ENCODE measurements around the gene CDC42BPB.

DNA sequence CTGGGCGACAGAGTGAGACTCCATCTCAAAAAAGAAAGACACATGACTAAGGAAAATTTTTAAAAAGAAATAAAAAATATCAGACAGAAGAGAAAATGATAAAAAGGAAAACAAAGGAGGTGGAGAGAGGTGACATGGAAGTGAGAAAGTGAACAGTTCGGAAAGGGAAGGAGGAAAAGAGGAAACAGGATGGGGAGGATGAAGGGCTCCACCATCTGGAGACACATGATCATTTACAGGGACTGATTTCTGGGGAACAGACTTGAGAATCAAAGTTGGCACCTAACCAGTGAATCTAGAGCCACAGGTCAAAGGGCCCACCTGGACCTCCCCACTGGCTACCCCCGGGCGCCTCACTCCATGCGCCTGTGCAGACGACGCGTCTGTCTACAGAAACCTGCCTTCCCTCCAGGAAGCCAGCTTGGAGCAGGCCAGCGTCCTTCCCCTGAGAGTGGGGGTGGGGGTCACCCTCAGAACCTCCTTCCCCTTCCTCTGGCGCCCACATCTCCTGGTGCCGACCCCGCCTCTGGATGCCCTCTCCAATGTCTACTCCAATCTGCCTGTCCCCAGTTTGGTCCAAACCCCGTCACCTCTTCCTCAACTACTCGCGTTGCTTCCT, 74.4 kb downstream of the CDC42BPB start:
- TF ChIP-seq, protein P1, sequence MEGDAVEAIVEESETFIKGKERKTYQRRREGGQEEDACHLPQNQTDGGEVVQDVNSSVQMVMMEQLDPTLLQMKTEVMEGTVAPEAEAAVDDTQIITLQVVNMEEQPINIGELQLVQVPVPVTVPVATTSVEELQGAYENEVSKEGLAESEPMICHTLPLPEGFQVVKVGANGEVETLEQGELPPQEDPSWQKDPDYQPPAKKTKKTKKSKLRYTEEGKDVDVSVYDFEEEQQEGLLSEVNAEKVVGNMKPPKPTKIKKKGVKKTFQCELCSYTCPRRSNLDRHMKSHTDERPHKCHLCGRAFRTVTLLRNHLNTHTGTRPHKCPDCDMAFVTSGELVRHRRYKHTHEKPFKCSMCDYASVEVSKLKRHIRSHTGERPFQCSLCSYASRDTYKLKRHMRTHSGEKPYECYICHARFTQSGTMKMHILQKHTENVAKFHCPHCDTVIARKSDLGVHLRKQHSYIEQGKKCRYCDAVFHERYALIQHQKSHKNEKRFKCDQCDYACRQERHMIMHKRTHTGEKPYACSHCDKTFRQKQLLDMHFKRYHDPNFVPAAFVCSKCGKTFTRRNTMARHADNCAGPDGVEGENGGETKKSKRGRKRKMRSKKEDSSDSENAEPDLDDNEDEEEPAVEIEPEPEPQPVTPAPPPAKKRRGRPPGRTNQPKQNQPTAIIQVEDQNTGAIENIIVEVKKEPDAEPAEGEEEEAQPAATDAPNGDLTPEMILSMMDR (IDR thresholded peaks at IDR 0.05; ENCODE audit: insufficient read depth, low read depth, low read length): no peak
- no peak for TF ChIP-seq EZH2 (IDR thresholded peaks at IDR 0.05; ENCODE audit: insufficient read depth, low read length)
